Neural cell (in vitro differentiated cells): ENCODE data around the gene PIK3R1. TPM values are rescaled to one million over a fixed set of nuclear protein-coding genes. Genes with fewer than 3 reads are reported as not detected.

Source experiments
- H2AFZ ChIP-seq: fragments of 200-600, 300-800 bp; sonication (generic), shearing (Covaris generic); 2 replicates; pipeline ENCODE4 v1.6.0; 2014; ENCODE audit warnings: low read depth, mild to moderate bottlenecking, antibody characterized with exemption, low read length, moderate library complexity
- H3F3A ChIP-seq: fragments of 200-600 bp; shearing (Covaris generic); 2 replicates; pipeline ENCODE4 v1.6.1; 2016; ENCODE audit warnings: mild to moderate bottlenecking, moderate library complexity, mixed read lengths, antibody characterized with exemption, low read length; ENCODE audit not compliant: insufficient read depth, poor library complexity, severe bottlenecking
- H3K27ac ChIP-seq: fragments of 200-600, 300-800 bp; sonication (generic), shearing (Covaris generic); 2 replicates; pipeline ENCODE4 v1.5.1; 2014; ENCODE audit warnings: mild to moderate bottlenecking, low read length, moderate library complexity
- H3K27me3 ChIP-seq: fragments of 300-800, 200-600 bp; sonication (generic), shearing (Covaris generic); 2 replicates; pipeline ENCODE4 v1.6.0; 2014; ENCODE audit warnings: mild to moderate bottlenecking, low read depth, low read length, moderate library complexity; ENCODE audit not compliant: insufficient read depth
- H3K36me3 ChIP-seq: fragments of 300-800, 200-600 bp; sonication (generic), shearing (Covaris generic); 2 replicates; pipeline ENCODE4 v1.5.1; 2014; ENCODE audit warnings: mild to moderate bottlenecking, antibody characterized with exemption, low read length, moderate library complexity; ENCODE audit not compliant: insufficient read depth
- H3K4me2 ChIP-seq: fragments of 300-800, 200-600 bp; sonication (generic), shearing (Covaris generic); 2 replicates; pipeline ENCODE4 v1.6.0; 2014; ENCODE audit warnings: mild to moderate bottlenecking, low read length
- H3K4me3 ChIP-seq: fragments of 300-800, 200-600 bp; sonication (generic), shearing (Covaris generic); 2 replicates; pipeline ENCODE4 v1.5.1; 2014; ENCODE audit warnings: mild to moderate bottlenecking, low read length, moderate library complexity
- H3K79me2 ChIP-seq: fragments of 200-600 bp; shearing (Covaris generic); replicated peaks from 2 replicates; pipeline ENCODE4 v1.6.0; 2014; ENCODE audit warnings: mild to moderate bottlenecking, low read length, moderate library complexity; ENCODE audit not compliant: insufficient read depth
- H3K9ac ChIP-seq: fragments of 300-800, 200-600 bp; sonication (generic), shearing (Covaris generic); 2 replicates; pipeline ENCODE4 v1.6.1; 2016; ENCODE audit warnings: mild to moderate bottlenecking, low read length, mixed read lengths
- H3K9me2 ChIP-seq: fragments of 200-600 bp; shearing (Covaris generic); 2 replicates; pipeline ENCODE4 v1.6.1; 2016; ENCODE audit warnings: mild to moderate bottlenecking, low read length, mixed read lengths; ENCODE audit not compliant: insufficient read depth
- H3K9me3 ChIP-seq: fragments of 200-600, 300-800 bp; sonication (generic), shearing (Covaris generic); 2 replicates; pipeline ENCODE4 v1.6.1; 2016; ENCODE audit warnings: mild to moderate bottlenecking, mixed run types, low read length, moderate library complexity, mixed read lengths
- H4K20me1 ChIP-seq: fragments of 200-600 bp; shearing (Covaris generic); 2 replicates; pipeline ENCODE4 v1.6.1; 2016; ENCODE audit warnings: mild to moderate bottlenecking, mixed run types; ENCODE audit not compliant: insufficient read depth
- CTCF ChIP-seq: fragments of 450-650 bp; IDR thresholded peaks from 2 replicates; pipeline ENCODE4 v1.5.1; 2014; ENCODE audit warnings: antibody characterized with exemption, mild to moderate bottlenecking, moderate library complexity; ENCODE audit not compliant: poor library complexity, severe bottlenecking
- EP300 ChIP-seq: fragments of 450-650 bp; conservative IDR thresholded peaks from 2 replicates; pipeline ENCODE4 v1.6.1; 2014; ENCODE audit warnings: antibody characterized with exemption, mild to moderate bottlenecking, moderate library complexity; ENCODE audit not compliant: poor library complexity, severe bottlenecking
- EZH2 ChIP-seq: fragments of 200-600, 300-800 bp; shearing (Covaris generic), sonication (generic); IDR thresholded peaks from 2 replicates; pipeline ENCODE4 v1.6.1; 2014; ENCODE audit warnings: antibody characterized with exemption, low read length, borderline replicate concordance, mild to moderate bottlenecking; ENCODE audit not compliant: insufficient read depth, poor library complexity, severe bottlenecking
- MXI1 ChIP-seq: fragments of 450-650 bp; conservative IDR thresholded peaks from 2 replicates; pipeline ENCODE4 v1.6.1; 2014; ENCODE audit warnings: antibody characterized with exemption, mild to moderate bottlenecking; ENCODE audit not compliant: poor library complexity, severe bottlenecking
- POLR2AphosphoS5 ChIP-seq: IDR thresholded peaks from 2 replicates; pipeline ENCODE4 v1.6.1; 2012
- RAD21 ChIP-seq: fragments of 450-650 bp; conservative IDR thresholded peaks from 2 replicates; pipeline ENCODE4 v1.6.1; 2014; ENCODE audit warnings: antibody characterized with exemption, mild to moderate bottlenecking, moderate library complexity
- REST ChIP-seq: IDR thresholded peaks from 2 replicates; pipeline ENCODE4 v1.6.1; 2012; ENCODE audit warnings: borderline replicate concordance
- SMC3 ChIP-seq: fragments of 450-650 bp; conservative IDR thresholded peaks from 2 replicates; pipeline ENCODE4 v1.6.1; 2014; ENCODE audit warnings: antibody characterized with exemption, mild to moderate bottlenecking, moderate library complexity; ENCODE audit not compliant: poor library complexity
- TAF1 ChIP-seq: IDR thresholded peaks from 2 replicates; pipeline ENCODE4 v1.6.1; 2012; ENCODE audit warnings: low read depth
- polyA plus RNA-seq: library from polyadenylated mRNA; depleted of rRNA; stranded (reverse); fragments of >200 nt; gene quantifications from 2 replicates; pipeline ENCODE4 v1.2.3, GENCODE V29; 2014

The PIK3R1 gene
- polyA plus RNA-seq, 1 donor from 2014 or later, result 41.9 TPM

GRCh38 chr5:68172314-68172713 lies 43.2 kb upstream of the PIK3R1 start:
- Histone ChIP-seq H3K9ac (no peak overlapping the region), H3K4me2 (no peak overlapping the region), H3K9me3 (no peaks in the 10 kb centered on the region), H3K4me3 (no peak overlapping the region), H3K27me3 (no peaks in the 10 kb centered on the region), H2AFZ (no peak overlapping the region), H3K9me2 (no peaks in the 10 kb centered on the region), H4K20me1 (no peaks in the 10 kb centered on the region), H3K79me2 (no peaks in the 10 kb centered on the region), H3F3A (no peaks in the 10 kb centered on the region), H3K27ac (no peak overlapping the region), H3K36me3 (no peaks in the 10 kb centered on the region)
- TF ChIP-seq RAD21 (no peak), CTCF (no peak), POLR2AphosphoS5 (no peak), SMC3 (no peak), EZH2 (no peak), EP300 (no peak), MXI1 (no peak), TAF1 (no peak), REST (no peak)

GRCh38 chr5:68173007-68173406 lies 42.5 kb upstream of the PIK3R1 start:
- TF ChIP-seq MXI1, result no peak
- TF ChIP-seq REST, result no peak
- TF ChIP-seq RAD21, result no peak
- TF ChIP-seq TAF1, result no peak
- TF ChIP-seq CTCF, result no peak
- no peak for TF ChIP-seq SMC3
- no peak for TF ChIP-seq EZH2
- TF ChIP-seq EP300, result no peak
- TF ChIP-seq POLR2AphosphoS5, result no peak
- Histone ChIP-seq H3K9ac (no peak overlapping the region), H3K36me3 (no peaks in the 10 kb centered on the region), H3K9me2 (no peaks in the 10 kb centered on the region), H3F3A (no peaks in the 10 kb centered on the region), H3K4me3 (no peak overlapping the region), H3K27me3 (no peaks in the 10 kb centered on the region), H3K9me3 (no peaks in the 10 kb centered on the region), H3K4me2 (no peak overlapping the region), H3K79me2 (no peaks in the 10 kb centered on the region), H2AFZ (no peak overlapping the region), H3K27ac (no peak overlapping the region), H4K20me1 (no peaks in the 10 kb centered on the region)
